Brain microvascular endothelial cell (primary cell): ENCODE measurements around the gene PGAM5.

Experiments used
- DNase-seq: peaks from one replicate; pipeline ENCODE4 v3.0.0-alpha.2; 2020
- H3K27ac ChIP-seq: fragments of 250-450 bp; sonication (Bioruptor Pico); 2 replicates; pipeline ENCODE4 v1.5.1; 2020; ENCODE audit warnings: mild to moderate bottlenecking, moderate library complexity
- H3K27me3 ChIP-seq: fragments of 250-450 bp; sonication (Bioruptor Pico); replicated peaks from 2 replicates; pipeline ENCODE4 v1.5.1; 2020; ENCODE audit warnings: mild to moderate bottlenecking
- H3K36me3 ChIP-seq: fragments of 250-450 bp; sonication (Bioruptor Pico); replicated peaks from 2 replicates; pipeline ENCODE4 v1.5.1; 2020; ENCODE audit warnings: mild to moderate bottlenecking
- H3K4me3 ChIP-seq: 2 replicates; pipeline ENCODE4 v1.5.1; 2011; ENCODE audit warnings: low read depth, mild to moderate bottlenecking, control low read depth, low read length, moderate library complexity
- CTCF ChIP-seq: IDR thresholded peaks from 2 replicates; pipeline ENCODE4 v1.5.1; 2011; ENCODE audit warnings: low read depth, mild to moderate bottlenecking, moderate library complexity, low read length, control low read depth, inconsistent platforms; ENCODE audit errors: missing control alignments
- in situ Hi-C: cut with HindIII; loops from 2 replicates; pipeline ENCODE4 v1.10.0; 2017; ENCODE audit warnings: low sequenced_read_pairs, low pct_ligation_motif_present

PGAM5 gene

GRCh38 chr12:132717011-132717410, 6.4 kb downstream of the PGAM5 start:
- in situ Hi-C loops, result no loop called here
- no peak for DNase-seq
- Histone ChIP-seq H3K4me3 (no peak overlapping the region), H3K27ac (no peak overlapping the region), H3K27me3 (no peaks in the 10 kb centered on the region), H3K36me3 (peaks cover 40% of the 10 kb centered on the region)
- no peak for TF ChIP-seq CTCF

- Histone ChIP-seq H3K27me3 (no peaks in the 10 kb centered on the region), H3K27ac (no peak overlapping the region), H3K4me3 (no peak overlapping the region), H3K36me3 (peaks cover 46% of the 10 kb centered on the region)
- in situ Hi-C loops, result no loop called here
- TF ChIP-seq CTCF, result no peak
- no peak for DNase-seq
Measured at GRCh38 chr12:132717531-132718387, 7.1 kb downstream of the PGAM5 start.

GRCh38 chr12:132718644-132719043, 8.0 kb downstream of the PGAM5 start:
- in situ Hi-C loops, result no loop called here
- H3K4me3 ChIP-seq, result no peak overlapping the region
- no peak for DNase-seq
- peaks cover 53% of the 10 kb centered on the region for H3K36me3 ChIP-seq
- H3K27me3 ChIP-seq, result no peaks in the 10 kb centered on the region
- no peak for TF ChIP-seq CTCF
- H3K27ac ChIP-seq, result no peak overlapping the region

- in situ Hi-C loops, result no loop called here
- Histone ChIP-seq H3K27me3 (no peaks in the 10 kb centered on the region), H3K27ac (no peak overlapping the region), H3K4me3 (no peak overlapping the region), H3K36me3 (peaks cover 59% of the 10 kb centered on the region)
- no peak for DNase-seq
- TF ChIP-seq CTCF, result no peak
Measured at GRCh38 chr12:132719141-132719953, 8.7 kb downstream of the PGAM5 start.

GRCh38 chr12:132719954-132720324, 9.3 kb downstream of the PGAM5 start:
- Histone ChIP-seq H3K27me3 (no peaks in the 10 kb centered on the region), H3K36me3 (peaks cover 62% of the 10 kb centered on the region), H3K27ac (no peak overlapping the region), H3K4me3 (no peak overlapping the region)
- TF ChIP-seq CTCF, result no peak
- in situ Hi-C loops, result no loop called here
- no peak for DNase-seq
